Fibroblast of gingiva (primary cell): ENCODE results near the gene INTS2.
"Not testable (repeated sequence)": the region's sequence is repeated elsewhere in the genome, so short reads cannot be mapped to it uniquely, and the experiment has no call there.

ENCODE experiments used
- DNase-seq: peaks from one replicate; pipeline ENCODE4 v3.0.0-alpha.2; 2011; ENCODE audit warnings: low read depth

INTS2 gene, protein sequence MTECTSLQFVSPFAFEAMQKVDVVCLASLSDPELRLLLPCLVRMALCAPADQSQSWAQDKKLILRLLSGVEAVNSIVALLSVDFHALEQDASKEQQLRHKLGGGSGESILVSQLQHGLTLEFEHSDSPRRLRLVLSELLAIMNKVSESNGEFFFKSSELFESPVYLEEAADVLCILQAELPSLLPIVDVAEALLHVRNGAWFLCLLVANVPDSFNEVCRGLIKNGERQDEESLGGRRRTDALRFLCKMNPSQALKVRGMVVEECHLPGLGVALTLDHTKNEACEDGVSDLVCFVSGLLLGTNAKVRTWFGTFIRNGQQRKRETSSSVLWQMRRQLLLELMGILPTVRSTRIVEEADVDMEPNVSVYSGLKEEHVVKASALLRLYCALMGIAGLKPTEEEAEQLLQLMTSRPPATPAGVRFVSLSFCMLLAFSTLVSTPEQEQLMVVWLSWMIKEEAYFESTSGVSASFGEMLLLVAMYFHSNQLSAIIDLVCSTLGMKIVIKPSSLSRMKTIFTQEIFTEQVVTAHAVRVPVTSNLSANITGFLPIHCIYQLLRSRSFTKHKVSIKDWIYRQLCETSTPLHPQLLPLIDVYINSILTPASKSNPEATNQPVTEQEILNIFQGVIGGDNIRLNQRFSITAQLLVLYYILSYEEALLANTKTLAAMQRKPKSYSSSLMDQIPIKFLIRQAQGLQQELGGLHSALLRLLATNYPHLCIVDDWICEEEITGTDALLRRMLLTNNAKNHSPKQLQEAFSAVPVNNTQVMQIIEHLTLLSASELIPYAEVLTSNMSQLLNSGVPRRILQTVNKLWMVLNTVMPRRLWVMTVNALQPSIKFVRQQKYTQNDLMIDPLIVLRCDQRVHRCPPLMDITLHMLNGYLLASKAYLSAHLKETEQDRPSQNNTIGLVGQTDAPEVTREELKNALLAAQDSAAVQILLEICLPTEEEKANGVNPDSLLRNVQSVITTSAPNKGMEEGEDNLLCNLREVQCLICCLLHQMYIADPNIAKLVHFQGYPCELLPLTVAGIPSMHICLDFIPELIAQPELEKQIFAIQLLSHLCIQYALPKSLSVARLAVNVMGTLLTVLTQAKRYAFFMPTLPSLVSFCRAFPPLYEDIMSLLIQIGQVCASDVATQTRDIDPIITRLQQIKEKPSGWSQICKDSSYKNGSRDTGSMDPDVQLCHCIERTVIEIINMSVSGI

DNA sequence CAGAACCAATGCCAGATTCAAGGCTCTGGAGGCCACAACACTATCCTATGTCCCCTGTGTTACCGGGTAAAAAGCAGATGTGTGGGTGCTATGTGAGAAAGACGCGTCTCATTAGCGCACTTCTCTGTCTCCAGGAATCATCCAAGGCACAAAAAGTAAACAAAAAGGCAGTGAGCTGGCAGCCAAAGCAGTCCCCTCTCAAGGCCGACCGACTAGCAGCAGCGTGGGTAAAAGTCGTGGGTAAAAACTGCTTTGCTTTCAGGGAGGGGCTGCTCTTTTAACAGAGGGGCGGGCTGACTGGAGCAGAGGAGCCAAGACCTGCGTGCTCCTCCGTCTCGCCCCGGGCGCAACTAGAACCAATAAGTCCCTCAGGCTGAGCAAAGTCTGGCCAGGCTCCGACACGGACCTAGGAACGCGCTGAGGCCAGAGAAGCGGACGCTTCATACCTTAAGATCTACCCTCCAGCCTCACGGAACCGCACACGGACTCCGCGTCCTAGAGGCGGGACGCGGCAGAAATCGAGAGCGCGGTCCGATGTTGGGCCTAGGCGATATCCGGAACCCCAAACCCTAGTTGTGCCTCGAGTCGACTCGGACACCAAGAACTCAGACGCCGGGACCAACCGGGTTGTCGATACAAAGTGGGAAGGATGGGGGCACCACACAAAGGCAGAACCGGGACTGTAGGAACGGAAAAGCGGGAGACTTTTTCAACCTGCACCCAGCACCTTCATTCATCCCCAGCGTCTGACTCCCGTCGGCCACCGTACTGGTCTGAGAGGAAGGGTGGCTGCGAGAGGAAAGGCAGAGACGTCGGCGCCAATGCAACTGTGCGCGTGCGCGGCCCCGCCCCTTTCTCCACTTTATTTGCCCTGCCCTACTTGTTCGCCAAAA is at the start of gene INTS2:
INTS2 (minus strand) TSS at position 775 of the 893 bp plus-strand sequence. CDS start 1,338 bp downstream, outside the sequence.
- DNase-seq, result peak; percentile 97

DNA sequence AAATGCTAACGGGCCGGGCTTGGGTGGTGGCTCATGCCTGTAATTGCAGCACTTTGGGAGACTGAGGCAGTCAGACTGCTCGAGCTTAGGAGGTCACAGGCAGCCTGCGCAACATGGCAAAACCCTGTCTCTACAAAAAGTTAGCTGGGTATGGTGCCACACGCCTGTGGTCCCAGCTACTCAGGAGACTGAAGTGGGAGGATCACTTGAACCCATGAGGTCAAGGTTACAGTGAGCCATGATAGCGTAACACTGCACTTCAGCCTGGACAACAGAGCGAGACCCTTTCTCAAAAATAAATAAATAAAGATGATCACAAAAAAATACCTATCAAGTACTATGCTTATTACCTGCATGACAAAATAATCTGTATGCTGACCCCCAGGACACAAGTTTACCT is 46.3 kb upstream of the INTS2 start:
- DNase-seq, result no peak

DNA sequence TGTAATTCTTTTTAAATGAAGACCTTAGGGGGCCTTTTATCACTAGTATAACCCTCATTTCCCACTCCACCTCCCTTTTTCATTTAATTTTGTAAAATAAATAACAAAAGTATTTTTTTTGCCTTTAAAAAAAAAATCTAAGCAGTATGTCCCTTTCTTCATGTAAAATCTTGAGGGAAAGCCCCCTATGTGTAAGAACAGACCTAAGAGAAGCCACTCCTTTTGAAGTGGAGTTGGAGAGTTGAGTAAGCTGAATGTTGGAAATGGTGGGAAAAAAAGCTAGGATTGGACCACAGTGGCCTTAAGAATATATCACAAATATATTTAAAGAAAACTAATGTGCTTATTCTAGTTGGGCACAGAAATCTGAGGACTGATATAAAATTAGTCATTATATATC is 44.5 kb upstream of the INTS2 start:
- no peak for DNase-seq

DNA sequence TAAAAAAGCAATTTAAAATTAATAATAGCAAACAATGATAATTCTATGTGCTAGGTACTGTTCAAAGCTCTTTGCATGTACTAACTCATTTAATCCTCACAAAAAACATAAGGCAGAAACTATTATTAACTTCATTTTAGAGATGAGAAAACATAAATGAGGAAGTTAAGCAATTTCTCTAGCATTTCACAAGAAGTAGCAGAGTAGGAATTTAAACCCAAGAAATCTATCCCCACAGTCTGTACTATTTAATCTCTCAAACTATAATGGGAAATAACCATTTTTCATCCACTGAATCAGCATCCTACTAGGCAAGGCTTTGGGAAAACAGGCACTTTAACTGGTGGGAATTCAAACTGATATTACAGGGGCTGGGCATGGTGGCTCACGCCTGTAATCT is 42.2 kb upstream of the INTS2 start:
- DNase-seq, result peak; percentile 10

DNA sequence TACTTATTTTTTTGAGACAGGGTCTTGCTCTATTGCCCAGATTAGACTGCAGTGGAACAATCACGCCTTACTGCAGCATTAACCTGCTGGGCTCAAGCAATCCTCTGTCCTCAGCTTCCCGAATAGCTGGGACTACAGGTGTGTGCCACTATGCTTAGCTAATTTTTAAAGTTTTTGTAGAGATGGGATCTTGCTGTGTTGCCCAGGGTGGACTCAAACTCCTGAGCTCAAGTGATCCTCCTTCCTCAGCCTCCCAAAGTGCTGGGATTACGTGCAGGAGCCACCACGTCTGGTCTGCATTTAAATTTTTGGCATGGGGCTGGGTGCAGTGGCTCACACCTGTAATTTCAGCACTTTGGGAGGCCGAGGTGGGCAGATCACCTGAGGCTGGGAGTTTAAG is 41.0 kb upstream of the INTS2 start:
- DNase-seq, result no peak

DNA sequence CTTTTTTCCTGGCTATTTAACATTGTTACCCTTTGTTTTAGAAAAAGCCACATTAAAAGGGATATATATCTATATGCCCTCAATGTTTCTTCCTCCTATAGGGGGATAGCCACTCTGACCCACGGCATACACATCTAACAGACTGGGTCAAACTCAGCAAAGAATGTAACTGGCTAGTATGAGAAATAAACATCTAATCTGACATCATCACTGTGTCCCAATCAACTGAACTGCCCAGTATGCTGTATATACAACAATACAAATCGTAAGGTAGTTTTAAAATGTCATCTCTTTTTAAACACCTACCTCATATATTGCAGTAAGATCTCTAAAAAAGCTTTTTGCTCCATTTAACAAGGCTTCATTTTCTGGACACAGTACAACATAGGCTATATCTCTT is 39.9 kb upstream of the INTS2 start:
- no peak for DNase-seq

DNA sequence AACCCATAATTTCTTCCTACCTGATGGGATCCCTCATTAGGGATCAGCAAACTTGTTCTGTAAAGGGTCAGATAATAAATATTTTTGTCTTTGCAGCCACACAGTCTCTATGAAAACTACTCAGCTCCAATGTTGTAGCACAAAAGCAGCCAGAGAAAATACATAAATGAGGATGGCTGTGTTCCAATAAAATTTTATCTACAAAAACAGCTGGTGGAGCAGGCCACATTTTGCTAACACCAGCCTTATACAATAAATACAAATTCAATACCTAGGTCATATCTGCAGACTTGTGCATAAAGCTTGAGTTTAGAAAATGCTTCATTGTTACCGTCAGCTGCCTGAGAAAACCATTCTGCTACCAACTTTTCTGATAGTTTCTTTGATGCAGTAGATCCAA is 38.4 kb upstream of the INTS2 start:
- no peak for DNase-seq

DNA sequence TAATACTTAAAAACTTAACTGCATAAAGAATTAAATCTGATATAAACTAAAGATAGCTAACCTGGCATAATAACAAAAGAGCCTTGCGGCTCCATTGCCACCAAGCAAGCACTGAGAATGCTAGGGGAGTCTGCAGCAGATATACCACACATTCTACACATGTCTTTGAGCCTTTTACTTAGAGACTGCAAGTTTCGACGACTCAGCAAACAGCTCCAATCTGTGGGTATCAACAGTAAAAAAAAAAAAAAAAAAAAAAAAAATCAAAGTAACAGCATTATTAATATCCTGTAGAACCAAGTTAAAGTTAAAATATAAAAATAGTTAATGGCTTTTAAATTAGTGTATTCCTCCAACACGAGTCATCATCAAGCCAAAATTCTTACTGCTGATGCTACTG is 27.8 kb upstream of the INTS2 start:
- no peak for DNase-seq

DNA sequence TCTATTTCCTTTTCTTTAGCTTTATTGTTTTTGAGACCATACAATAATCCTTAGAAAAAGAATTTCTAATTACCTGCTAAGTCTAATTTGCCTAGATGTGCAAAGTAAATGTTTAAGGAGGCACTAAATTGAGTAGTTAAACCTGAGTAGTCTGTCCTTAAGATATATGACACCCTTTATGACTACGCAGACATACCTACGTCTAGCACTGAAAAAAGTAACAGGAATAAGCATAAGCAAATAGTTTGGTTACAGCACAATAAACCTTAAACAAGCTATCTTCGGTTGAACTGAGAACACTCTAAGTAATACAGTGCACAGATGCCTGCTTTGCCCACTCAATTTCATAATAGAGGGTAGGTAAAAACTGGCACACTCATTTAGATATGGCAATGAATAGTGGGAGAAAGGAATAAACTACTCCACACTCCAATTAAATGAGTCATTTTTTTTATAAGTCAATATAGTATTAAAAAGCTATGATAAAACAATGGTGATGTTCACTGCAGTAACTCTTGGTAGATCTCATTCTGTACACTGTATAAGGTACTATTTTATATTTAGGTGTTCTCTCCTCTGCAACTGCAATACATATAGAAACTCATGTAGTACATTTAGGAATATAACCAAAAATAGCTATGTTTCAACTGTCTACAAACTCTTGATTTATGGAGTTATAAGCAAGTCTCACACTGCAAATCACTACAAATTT is 19.7 kb upstream of the INTS2 start:
- no peak for DNase-seq

DNA sequence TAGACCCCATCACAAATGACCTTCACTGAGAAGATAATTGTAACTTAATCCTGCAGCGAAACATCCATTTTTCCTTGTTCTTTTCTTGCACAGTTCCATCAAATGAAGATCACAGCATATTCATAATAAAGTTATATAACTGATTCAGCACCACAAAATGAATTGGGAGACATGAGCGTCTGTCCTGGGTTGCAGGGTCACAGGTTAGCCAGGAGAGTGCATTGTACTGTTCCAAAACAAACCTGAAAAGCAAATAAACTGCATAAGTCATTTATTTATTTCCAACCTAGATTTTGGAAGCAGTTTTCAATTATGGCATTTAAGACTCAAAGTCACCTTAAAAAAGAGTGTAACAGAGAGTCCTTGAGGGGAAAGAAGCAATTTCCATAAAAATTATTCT is 18.6 kb upstream of the INTS2 start:
- no peak for DNase-seq

DNA sequence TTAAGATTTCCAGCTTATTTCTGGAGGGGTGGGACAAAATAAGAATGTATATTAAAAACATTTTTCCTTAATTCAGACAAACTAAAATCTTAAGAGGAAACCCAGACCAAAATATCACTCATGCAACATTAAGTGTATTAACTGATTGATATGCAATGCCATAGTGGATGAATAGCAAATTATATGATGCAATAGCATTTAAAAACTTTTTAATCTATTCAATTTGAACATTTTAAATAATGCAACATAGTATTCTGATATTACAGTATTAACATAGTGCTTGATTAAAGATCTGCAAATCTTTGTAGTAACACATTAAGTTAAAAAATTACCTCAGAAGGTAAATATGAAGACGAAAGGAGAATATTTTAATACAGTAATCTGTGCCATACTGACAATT is 15.3 kb upstream of the INTS2 start:
- no peak for DNase-seq

DNA sequence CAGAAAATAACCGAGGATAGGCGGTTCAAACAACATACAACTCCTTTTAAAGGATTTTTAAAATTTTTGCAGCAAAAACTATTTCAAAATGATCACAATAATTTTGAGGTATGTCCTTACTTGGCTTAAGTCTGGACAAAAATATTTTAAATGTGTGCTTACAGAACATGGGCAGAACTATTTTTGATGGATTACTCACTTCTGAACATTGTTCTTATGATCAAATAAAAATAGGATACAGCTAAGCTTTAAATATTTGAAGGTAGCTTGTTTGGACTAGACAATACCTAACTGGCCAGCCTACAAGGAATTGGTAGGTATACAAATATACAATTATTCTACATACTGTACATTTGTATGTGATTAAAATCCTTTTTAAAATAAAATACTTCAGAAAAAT is 14.3 kb upstream of the INTS2 start:
- DNase-seq, result no peak

DNA sequence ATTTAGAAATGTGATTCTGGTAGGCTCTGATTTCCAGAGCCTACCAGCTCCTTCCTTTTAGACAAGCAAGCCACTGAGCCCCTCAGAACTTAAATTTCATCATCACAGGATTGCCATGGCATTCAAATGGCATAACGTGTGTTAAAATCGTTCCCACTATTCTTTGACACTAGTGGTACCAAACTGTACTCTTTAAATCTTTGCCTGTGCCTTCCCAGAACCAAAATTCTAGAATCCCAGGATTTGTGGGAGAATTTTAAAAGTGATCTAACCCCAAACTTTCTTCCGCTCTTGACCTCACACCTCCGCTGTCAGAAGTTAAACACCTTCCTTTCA is 287 bp upstream of the INTS2 start:
- DNase-seq, result no peak

DNA sequence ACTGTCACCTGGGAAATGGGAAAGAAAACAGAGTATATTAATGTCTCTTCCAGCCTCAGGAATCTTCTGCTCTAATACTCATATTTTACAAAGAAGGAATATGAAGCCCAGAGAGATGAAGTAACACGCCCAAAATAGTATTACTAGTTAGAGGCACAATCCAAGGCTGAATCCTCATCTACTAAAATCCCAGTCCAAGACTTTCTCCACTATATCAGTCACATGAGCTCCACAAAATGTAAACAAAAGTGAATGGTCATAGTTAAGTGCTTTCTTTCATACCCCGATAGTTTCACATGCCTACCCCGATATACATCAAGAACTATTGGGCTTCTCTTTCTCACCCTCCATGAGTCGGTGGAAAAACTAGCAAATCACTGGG is 965 bp downstream of the INTS2 start:
- DNase-seq, result peak; percentile 43

DNA sequence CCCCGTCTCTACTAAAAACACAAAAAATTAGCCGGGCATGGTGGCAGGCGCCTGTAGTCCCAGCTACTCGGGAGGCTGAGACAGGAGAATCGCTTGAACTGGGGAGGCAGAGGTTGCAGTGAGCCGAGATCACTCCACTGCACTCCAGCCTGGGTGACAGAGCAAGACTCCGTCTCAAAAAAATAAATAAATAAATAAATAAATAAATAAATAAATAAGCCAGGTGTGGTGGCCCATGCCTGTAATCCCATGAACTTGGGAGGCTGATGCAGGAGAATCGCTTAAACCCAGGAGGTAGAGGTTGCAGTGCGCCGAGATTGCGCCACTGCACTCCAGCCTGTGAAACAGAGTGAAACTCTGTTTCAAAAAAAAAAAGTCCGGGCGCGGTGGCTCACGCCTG is 12.6 kb downstream of the INTS2 start:
- DNase-seq, result not testable (repeated sequence)

DNA sequence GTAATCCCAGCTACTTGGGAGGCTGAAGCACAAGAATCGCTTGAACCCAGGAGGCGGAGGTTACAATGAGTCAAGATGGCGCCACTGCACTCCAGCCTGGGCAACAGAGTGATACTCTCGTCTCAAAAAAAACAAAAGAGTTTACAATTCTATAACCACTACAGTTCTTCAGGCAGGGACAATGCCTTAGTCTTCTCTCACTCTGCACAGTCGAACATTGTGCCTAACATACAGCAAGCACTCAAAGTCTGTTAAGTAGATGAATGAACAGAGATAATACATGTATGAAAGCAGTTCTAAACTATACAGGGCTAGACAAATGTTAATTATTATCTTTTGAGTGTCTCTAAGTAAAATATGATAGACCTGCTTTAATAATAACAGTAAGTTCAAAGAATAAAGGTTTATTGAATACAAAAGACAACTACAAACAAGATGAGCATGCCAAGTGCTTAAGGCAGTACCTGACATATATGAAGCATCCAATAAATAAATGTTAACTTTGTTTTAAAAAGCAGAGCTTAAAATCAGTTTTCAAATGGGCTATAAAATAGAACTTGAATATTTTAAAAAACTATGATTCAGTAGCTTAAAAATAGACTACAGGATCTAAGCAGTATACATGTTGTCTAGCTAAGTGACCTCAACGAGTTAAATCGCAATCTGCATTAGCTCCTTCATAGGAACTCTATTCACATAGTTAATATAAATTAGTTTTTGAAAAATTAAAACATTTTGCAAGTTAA is 19.3 kb downstream of the INTS2 start:
- no peak for DNase-seq

DNA sequence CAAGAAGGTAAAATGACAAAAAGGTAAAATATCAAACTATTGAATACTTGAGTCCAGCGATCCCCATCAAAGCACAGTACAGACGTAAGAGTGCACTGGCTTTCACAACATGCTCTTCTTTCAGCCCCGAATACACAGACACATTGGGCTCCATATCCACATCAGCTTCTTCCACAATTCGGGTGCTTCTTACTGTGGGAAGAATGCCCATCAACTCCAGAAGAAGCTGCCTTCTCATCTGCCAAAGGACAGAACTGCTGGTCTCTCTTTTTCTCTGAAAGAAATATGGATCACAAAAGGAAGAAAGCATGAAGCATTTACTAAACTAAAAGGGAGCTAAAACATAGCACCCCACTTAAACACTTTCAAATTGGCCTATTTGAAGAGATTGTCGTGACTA is 20.4 kb downstream of the INTS2 start:
- no peak for DNase-seq

DNA sequence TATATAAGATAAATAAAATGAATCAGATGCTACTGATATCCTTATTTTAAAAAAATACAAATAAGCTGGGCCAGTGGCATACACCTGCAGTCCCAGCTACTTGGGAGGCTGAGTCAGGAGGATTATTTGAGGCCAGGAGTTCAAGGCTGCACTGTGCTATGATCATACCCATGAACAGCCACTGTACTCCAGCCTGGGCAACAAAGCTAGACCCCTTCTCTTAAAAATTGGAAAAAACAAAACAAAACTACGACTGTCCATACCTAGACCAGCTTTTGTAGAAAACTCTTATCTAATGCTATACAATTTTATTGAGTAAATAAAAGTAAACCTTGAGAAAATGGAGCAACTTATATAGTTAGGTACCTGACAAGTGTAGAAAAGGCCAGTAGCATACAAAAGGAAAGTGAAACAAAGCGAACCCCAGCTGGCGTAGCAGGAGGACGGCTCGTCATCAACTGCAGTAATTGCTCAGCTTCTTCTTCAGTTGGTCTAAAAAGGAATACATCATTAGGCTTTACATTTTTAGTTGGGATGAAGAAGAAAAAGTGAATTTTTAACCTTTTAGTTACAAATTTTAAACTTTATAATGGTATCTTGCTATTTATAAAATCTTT is 23.6 kb downstream of the INTS2 start:
- no peak for DNase-seq

DNA sequence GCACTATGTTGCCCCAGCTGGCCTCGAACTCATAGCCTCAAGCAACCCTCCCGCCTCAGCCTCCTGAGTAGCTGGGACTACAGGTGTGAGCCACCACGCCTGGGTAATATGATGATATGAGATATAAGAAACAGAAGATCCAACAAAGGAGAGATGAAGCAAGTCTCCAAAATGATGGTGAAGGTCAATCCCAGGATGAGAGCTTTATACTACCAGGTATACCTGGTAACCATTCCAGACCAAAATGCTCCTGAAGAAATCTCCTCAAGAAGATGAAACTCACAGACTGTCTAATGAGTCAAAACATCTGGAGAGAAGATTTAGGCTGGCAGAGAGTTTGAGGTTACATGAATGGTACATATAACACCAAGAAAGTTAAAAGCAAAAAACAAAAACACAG is 24.5 kb downstream of the INTS2 start:
- no peak for DNase-seq
